ENCODE results near the gene TRDN.
"Not testable (repeated sequence)": the region's sequence is repeated elsewhere in the genome, so short reads cannot be mapped to it uniquely, and the experiment has no call there.

Gene TRDN

DNA sequence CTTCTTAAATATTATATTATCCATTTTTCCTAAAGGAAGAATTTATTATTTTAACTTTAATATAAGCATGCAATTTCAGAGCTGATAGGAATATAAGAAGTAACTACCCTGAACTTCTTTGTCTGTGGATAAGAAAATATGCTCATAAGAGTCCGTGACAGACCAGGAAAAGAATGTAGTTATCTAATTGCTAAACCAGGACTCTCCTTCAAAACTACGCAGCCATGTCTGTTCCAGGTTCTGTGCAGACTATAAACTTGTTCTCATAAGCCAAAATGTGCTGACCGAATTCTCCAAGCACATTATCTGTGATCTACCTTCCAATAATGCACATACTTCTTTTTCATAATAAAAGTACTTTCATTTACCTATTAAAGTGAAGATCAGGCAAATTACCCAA, 116.5 kb downstream of the TRDN start:
- DNase-seq (ENCODE audit: low read depth, low spot score), result no peak
- no peak overlapping the region for H3K27ac ChIP-seq

DNA sequence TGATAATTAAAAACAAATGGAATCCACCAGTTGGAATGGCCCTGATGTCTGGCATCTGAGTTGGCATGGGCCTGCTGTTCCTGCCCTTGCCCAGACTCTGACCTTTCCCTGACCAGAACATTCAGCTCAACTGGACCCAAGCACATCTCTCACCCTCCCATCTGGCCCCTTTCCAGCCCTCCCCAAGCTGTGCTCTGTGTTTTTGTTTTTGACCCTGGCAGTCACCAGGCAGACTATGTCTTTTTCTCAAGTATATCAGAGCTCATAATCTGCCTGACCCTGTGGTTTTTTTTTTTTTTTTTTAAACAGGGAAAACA, 117.6 kb downstream of the TRDN start:
- no peak overlapping the region for H3K27ac ChIP-seq
- no peak for DNase-seq (ENCODE audit: low read depth, low spot score)

DNA sequence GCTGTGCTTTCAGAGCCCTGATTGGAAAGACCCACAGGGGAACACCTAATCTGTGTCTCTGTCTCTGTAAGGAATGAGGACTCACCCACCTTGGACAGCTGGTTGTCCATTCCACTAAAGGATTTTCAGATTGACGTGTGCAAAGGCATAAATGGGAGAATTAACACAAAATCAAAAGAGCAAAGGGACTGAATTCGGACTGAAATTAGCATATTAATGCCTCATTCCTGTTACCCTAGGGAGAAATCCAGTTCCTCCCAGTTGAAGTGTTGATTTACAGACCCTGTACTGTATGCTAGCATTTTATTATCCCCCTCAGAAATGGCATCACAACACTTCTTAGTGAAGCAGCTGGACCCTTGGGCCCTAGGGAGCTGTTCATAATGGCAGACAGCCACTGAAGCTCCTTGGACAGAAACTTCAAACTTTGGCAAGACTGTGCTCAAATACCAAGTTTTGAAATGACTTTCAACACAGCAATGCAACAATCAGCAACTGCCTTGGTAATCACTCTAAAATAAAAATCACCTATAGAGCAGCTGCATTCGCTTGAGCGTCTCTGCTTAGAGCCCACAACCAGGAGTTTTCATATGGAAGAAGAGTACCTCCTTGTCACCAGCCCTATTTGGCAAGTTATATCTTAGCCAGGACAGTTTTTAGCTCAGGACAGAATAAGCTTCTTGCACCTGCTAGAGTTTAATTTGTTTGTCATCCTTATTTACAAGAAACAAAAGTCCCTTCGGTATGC, 118.1 kb downstream of the TRDN start:
- H3K27ac ChIP-seq, result no peak overlapping the region
- no peak for DNase-seq (ENCODE audit: low read depth, low spot score)

DNA sequence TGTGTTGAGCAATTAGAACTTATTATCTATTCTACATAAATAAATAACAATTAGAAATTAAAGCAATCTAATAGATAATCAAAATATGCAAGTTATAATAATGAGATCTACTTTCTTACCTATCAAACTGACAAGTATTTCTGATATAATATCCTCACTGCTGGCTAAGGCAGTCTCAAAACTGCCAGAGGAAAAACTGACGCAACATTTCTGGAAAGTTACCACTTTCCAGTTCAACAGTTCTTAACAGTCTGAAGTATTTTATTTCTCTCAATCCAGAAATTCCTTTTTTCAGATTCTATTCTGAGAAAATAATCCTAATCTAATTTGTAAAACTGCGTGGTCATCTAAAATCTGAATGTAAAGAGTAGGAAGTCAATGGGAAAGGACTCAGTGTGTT, 121.0 kb downstream of the TRDN start:
- no peak for DNase-seq (ENCODE audit: low read depth, low spot score)
- H3K27ac ChIP-seq, result no peak overlapping the region

DNA sequence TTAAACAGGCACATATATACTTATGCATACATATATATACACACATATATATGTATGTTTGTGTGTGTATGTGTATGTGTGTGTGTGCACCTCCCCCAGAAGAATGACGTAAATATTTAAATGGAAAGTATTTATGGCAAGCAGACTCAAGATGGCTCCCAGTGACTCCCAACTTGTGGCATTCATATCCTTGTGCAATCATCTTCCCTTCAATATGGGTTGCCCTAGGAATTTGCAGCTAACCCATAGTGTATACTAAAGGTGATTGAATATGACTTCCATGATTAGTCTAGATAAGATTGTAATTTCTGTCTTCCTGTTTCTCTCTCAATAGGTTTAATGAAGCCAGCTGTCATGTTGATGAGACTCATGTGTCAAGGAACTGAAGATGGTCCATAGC, 127.6 kb downstream of the TRDN start:
- no peak overlapping the region for H3K27ac ChIP-seq
- no peak for DNase-seq (ENCODE audit: low read depth, low spot score)

DNA sequence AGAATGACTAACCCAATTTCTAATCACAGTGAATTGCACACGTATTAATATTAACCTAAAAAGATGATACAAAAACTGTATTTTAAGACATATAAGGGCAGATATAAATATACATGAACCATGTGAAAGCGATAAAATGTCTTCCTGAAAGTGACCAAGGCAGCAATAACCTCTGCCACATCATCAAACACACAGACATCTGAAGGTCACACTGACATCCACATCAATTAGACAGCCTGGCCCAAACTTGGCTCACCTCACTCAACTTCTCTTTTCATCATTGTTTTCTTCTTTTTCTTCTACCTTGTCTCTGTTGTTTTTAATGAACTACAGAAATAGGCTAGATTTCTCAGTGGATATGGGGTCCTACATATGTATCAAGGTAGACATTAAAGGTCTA, 128.5 kb downstream of the TRDN start:
- H3K27ac ChIP-seq, result no peak overlapping the region
- no peak for DNase-seq (ENCODE audit: low read depth, low spot score)

DNA sequence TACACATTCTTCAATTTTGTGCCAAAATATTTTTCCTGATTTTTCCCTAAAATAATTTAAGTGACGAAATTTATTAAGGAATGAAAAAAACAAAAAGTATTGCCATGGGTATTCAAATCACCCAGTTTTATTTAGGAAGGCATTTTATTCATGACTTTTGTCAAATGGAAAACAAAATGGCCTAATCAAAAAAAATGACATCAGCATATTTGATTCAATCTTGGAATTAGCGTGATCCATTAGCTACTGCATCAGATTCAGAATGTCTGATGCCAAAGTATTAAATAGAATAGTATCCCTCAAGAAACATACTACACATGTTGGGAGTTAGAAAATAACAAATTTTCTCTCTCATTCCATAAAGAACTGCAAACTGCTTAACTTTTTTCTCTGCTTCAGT, 129.2 kb downstream of the TRDN start:
- DNase-seq (ENCODE audit: low read depth, low spot score), result no peak
- no peak overlapping the region for H3K27ac ChIP-seq

DNA sequence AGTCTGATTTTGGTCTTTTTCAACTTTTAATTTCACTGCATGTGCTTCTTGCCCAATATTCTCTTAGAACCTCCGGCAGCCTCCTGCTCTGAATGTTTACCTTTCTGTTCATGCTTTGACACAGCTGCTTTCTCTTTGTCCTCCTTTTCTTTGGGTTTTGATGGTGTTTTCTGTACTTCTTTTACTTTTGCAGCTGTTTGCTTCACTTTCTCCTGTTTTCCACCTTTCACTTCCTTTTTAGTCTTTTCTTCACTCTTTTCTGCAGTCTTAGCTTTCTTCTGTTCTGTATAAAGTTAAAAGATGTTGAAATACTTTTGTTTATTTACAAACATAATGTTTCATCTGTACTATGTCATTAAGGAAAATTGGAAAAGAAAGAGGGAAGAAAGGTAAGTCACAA, 133.1 kb downstream of the TRDN start:
- DNase-seq (ENCODE audit: low read depth, low spot score), result no peak

DNA sequence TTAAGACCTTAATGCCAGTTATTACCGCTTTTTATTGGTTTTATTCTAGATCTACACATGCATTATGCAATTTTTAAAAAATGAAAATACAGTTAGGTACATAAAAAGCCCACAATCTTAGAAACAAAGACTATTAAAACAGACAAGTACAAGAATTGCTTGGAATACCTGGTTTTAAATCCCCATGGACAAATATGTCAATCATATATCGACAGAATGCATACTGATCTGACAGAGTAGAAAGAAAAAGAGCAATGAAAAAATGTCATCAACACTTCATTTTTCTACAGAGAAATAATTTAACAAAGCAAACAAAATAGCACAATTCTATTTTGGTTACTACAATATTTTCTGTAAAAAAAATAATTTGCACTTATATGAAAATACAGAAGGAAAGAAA, 139.7 kb downstream of the TRDN start:
- no peak for DNase-seq (ENCODE audit: low read depth, low spot score)
- no peak overlapping the region for H3K27ac ChIP-seq

More for the DNA sequence above, 133.1 kb downstream of the TRDN start:
- no peak overlapping the region for H3K27ac ChIP-seq

DNA sequence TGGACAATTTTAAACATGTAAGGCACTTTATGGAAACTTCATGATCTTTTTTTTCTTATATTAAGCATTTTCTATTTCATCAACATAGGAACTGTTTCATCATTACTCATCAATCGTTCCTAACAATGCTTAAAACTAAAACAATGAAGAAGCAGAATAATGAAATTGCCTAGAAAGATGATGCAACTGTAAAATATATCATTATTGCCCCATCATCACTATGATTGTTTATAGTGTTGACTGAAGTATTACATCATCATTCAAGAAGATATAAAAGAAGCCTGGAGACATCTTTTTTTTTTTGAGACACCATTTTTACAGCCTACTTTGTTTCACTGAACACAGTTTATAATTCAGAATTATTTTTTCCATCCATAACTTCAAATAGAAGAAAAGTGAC, 147.2 kb downstream of the TRDN start:
- no peak overlapping the region for H3K27ac ChIP-seq
- no peak for DNase-seq (ENCODE audit: low read depth, low spot score)

DNA sequence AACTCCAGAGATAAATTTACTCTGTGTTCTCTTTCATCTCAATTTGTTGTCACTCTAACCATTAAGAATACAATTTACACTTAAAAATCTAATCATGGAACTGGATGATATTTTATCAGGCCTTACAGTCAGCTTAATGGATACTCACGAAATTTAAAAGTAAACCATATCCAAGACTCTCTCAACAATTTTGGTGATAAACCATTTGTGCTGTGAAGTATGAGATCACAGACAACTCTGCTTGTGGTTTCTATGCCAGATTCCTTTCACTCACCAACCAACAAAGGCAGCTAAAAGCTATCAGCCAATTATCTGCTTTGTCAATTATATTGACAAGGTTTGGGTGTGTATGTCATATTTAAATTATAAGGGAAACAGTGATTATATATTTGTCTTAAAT, 155.8 kb downstream of the TRDN start:
- H3K27ac ChIP-seq, result no peak overlapping the region
- DNase-seq (ENCODE audit: low read depth, low spot score), result no peak

DNA sequence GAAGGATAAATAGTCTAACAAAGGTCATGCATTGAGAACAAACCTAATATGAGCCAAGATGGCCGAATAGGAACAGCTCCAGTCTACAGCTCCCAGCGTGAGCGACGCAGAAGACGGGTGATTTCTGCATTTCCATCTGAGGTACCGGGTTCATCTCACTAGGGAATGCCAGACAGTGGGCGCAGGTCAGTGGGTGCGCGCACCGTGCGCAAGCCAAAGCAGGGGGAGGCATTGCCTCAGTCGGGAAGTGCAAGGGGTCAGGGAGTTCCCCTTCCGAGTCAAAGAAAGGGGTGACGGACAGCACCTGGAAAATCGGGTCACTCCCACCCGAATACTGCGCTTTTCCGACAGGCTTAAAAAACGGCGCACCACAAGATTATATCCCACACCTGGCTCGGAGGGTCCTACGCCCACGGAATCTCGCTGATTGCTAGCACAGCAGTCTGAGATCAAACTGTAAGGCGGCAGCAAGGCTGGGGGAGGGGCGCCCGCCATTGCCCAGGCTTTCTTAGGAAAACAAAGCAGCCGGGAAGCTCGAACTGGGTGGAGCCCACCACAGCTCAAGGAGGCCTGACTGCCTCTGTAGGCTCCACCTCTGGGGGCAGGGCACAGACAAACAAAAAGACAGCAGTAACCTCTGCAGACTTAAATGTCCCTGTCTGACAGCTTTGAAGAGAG, 164.6 kb downstream of the TRDN start:
- DNase-seq (ENCODE audit: low read depth, low spot score), result not testable (repeated sequence)

DNA sequence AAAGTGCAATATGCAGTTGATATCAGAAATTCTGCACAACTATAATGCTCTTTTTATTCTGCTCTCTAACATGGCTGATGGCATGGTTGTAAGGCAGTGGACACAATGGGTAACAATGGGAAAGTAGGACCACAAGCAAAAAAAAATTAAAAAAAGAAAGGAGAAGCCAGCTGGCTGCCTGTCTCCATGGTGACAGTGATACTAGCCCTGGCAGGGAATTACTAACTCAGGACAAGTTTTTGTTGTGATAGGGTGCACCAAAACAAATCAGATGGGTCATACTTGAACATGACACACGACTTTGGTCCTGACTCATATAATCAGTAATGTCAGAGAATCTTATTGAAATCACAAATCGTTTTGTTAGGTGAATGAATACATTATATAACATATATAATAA, 169.4 kb downstream of the TRDN start:
- no peak overlapping the region for H3K27ac ChIP-seq
- no peak for DNase-seq (ENCODE audit: low read depth, low spot score)

More for the DNA sequence above, 164.6 kb downstream of the TRDN start:
- H3K27ac ChIP-seq, result not testable (repeated sequence)

DNA sequence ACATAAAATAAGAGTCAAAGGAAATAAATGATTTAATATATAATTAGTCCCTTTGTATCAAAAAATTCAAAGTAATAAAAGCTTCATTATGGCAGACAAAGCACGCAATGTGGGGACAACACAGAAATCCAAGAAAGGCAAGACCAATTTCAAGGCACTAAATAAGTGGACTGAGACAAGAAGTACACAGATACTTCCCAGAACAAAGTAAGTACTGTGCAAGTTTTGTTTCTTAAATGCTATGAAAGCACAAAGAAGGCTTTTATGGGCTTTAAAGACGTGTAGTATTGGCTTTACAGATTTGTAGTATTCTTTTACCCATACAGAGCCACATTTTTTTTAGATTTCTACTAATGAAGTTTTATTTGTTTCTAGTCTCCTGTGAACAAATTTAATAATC, 174.6 kb downstream of the TRDN start:
- DNase-seq (ENCODE audit: low read depth, low spot score), result no peak
- H3K27ac ChIP-seq, result no peak overlapping the region

DNA sequence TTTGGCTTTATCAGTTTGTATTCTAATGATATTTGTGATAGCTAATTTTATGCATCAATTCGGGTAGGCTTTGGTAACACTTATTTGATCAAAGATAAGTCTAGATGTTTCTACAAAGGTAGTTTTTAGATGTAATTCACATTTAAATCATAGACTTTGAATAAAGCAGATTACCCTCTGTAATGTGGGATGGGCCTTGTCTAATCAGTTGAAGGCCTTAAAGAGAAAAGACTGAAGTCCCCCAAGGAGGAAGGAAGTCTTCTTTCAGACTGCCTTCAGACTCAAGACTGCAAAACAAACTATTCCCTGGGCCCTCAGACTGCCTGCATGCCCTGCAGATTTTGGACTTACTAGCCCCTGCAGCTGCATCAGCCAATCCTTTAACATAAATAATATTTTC, 178.5 kb downstream of the TRDN start:
- H3K27ac ChIP-seq, result no peak overlapping the region
- DNase-seq (ENCODE audit: low read depth, low spot score), result no peak

DNA sequence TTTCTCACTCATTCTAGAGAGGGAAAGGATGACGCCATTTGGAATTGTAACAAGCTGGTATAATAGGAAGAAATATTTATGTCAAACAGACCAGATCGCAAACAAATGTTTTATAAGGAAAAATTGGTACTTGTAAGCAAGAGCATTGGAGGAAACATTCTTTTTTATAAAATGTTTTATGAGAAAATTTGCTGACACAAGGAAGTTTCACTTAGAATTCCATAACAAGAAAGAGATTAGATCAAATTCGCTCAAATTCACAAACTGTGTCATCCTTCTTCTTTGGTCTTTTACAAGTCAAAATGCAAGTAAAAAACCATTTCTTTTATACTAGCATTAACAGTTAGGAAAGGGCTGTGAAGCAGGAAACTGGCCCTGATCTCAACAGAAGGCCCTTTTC, 179.9 kb downstream of the TRDN start:
- no peak for DNase-seq (ENCODE audit: low read depth, low spot score)
- no peak overlapping the region for H3K27ac ChIP-seq

DNA sequence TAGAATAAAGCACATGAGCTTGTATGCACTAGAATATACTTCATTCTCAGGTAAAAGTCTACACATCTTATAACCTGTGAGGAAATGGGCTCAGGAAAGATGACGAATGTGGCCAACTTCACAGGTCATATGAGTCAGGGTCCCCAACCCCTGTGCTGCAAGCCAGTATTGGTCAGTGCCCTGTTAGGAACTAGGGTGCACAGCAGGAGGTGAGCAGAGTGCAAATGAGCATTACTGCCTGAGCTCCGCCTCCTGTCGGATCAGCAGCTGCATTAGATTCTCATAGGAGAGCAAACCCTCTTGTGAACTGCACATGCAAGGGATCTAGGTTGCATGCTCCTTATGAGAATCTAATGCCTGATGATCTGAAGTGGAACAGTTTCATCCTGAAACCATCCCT, 182.3 kb downstream of the TRDN start:
- H3K27ac ChIP-seq, result no peak overlapping the region
- DNase-seq (ENCODE audit: low read depth, low spot score), result no peak

DNA sequence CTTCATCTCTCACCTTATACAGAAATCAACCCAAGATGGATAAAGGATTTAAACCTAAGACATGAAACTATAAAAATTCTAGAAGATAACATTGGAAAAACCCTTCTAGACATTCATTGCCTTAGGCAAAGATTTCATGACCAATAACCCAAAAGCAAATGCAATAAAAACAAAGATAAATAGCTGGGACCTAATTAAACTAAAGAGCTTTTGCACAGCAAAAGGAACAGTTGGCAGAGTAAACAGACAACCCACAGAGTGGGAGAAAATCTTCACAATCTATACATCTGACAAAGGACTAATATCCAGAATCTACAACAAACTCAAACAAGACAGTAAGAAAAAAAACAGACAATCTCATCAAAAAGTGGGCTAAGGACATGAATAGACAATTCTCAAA, 183.7 kb downstream of the TRDN start:
- not testable (repeated sequence) for DNase-seq (ENCODE audit: low read depth, low spot score); H3K27ac ChIP-seq

DNA sequence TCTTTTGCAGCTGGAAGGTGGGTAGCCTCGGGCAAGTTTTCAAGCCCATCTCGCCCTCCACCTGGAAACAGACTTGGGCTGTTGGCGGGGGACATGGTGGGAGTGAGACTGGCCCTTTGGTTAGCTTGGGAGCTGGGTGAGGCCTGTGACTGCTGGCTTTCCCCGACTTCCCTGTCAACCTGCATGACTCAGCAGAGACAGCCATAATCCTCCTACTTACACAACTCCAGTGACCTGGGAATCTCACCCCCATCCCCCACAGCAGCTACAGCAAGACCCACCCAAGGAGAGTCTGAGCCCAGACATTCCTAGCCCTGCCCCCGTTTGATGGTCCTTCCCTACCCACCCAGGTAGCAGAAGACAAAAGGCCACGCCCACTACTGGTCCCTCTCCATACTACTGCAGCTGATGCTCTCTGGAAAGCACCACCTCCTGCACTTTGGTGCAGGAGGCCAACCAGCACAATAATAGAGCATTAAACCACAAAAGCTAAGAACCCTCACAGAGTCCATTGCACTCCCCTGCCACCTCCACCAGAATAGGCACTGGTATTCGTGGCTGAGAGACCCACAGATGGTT, 188.4 kb downstream of the TRDN start:
- no peak for DNase-seq (ENCODE audit: low read depth, low spot score)
- no peak overlapping the region for H3K27ac ChIP-seq

DNA sequence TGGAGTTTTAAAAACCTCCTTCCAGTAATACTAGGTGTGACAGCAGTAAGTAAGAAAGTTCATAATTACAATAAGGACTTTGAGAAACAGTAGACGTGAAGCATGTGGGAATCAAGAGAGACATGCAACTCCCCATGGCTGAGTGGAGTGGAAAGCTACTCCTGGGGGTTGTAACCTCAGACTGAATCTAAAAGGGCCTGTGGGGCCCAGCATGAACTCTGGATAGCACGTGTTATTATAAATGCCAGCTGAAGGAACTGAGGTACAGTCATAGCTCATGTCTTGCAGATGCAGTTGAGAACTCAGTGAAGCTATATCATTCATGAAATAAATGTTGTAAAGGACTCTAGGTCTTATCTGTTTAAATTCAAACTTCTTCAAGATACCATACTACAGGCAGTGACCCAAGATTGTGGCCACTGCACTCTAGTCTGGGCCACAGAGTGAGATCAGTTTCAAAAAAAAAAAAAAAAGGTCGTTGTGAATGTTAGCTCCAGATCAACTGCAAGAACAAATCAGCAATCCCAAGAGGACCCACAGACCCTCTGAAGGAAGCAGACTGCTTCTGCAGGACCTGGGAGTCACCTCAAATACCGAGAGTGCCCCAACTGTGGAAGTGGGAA, 189.3 kb downstream of the TRDN start:
- H3K27ac ChIP-seq, result no peak overlapping the region
- DNase-seq (ENCODE audit: low read depth, low spot score), result no peak

DNA sequence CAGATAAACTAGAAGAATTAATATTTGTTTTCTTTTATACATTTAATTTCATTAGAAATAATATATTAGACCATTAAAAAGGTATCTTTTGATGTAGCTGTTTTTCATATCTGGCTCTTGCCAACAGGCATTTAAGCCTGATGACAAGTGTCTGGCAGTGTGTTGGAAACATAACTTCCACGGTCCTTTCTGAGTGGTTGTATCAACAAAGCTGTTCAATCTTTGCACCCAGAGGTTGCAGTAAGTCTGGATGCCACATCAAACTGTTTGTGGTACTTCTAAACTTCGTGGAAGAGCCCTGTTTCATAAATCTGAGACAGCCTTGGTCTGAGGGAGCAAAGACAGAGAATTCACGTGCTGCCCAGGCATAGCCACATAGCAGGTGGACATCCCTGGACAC, 197.4 kb downstream of the TRDN start:
- DNase-seq (ENCODE audit: low read depth, low spot score), result no peak
- no peak overlapping the region for H3K27ac ChIP-seq

All from epithelial cell of prostate (primary cell).